ENCODE measurements around the gene TRIM37.

DNA sequence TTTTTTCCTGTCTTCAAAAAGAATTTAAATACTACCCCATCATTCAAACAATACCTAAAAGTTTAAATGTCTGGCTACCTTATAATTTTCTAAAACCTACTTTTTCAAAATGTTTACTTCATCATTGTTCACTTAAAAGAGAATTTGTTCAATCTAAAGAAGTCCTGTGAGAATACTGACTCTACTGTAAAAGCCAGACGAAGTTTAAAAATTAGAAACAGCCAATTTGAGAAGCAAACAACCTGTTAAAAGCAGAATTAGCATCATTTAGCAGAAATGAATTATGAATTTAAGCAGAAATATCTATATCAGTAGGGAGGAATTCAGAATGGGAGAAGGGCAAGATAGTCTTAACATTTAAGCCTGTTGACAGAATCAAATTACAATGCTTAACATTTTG is 46.2 kb upstream of the TRIM37 start:
- TF ChIP-seq RAD21 (IDR thresholded peaks at IDR 0.05; ENCODE audit: low read length) (no peak), EP300 (IDR thresholded peaks at IDR 0.05; ENCODE audit: borderline replicate concordance in 1 of 2, low read depth in 1 of 2, low read length in 1 of 2) (no peak), EZH2phosphoT487 (IDR thresholded peaks at IDR 0.05; ENCODE audit: borderline replicate concordance, low read depth) (no peak), FOXM1 (IDR thresholded peaks at IDR 0.05; ENCODE audit: low read depth) (no peak), RXRA (IDR thresholded peaks at IDR 0.05; ENCODE audit: borderline replicate concordance, low read depth) (no peak), USF2 (IDR thresholded peaks at IDR 0.05; ENCODE audit: borderline replicate concordance, low read depth, low read length) (no peak), MAX (IDR thresholded peaks at IDR 0.05; ENCODE audit: low read depth) (no peak), YY1 (IDR thresholded peaks at IDR 0.05; ENCODE audit: low read depth) (no peak)
- TF ChIP-seq, protein P1, sequence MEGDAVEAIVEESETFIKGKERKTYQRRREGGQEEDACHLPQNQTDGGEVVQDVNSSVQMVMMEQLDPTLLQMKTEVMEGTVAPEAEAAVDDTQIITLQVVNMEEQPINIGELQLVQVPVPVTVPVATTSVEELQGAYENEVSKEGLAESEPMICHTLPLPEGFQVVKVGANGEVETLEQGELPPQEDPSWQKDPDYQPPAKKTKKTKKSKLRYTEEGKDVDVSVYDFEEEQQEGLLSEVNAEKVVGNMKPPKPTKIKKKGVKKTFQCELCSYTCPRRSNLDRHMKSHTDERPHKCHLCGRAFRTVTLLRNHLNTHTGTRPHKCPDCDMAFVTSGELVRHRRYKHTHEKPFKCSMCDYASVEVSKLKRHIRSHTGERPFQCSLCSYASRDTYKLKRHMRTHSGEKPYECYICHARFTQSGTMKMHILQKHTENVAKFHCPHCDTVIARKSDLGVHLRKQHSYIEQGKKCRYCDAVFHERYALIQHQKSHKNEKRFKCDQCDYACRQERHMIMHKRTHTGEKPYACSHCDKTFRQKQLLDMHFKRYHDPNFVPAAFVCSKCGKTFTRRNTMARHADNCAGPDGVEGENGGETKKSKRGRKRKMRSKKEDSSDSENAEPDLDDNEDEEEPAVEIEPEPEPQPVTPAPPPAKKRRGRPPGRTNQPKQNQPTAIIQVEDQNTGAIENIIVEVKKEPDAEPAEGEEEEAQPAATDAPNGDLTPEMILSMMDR (IDR thresholded peaks at IDR 0.05): no peak
